ENCODE data around the gene PTPDC1.

The PTPDC1 gene

DNA sequence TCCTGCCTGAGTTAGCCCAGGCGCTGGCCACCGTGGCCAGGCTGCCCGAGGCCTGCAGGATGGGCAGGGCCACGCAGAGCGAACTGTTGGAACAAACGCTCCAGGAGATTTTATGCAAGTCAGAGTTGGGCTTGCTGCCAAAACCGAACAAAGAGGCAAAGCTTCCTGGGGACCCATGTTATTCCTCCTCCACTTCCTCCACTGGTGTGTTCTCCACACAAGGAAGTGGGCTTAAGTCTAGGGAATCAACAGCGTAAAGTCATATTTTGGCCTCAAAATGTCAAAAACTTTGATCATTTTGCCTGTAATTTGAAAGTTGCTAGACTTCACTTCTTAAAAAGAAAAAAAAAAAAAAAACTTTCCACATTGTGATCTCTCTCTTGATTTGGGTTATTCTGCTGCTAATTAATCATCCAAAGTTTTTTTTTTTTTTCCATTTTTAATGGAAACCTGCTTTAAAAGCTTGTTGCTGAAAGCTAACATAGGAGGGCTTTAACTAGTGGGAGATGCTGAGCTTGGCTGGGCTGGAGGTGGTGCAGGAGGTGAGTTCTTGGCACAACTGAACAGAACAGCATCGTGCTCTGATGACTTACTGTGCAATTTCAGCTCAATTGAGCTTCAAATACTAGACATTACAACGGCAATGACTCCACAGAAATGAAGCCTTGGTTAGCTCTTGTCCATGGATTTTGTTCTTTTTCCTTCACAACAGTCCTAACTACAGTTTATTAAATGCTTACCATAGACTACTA is 73.0 kb downstream of the PTPDC1 start:
- Mint-ChIP-seq H3K27me3 (peaks cover 5 to 17% of the 10 kb centered on the region in 2 donors), H3K27ac (no peak overlapping the region), H3K36me3 (ENCODE audit: insufficient read depth) (no peaks in the 10 kb centered on the region), H3K4me3 (no peak overlapping the region), H3K9me3 (no peaks in the 10 kb centered on the region), H3K4me1 (ENCODE audit: low read depth in 2 of 2) (peaks cover 0 to 5% of the 10 kb centered on the region in 2 donors)
- ATAC-seq (replicated peaks) (no peak), DNase-seq (no peak)
